NCI-H1930 (cell line): ENCODE data around the gene SMOC1.

Experiments used
- DNase-seq, 2 experiments: peaks; one replicate each; lab custom pipeline; 2025; lab: John Stamatoyannopoulos, UW

SMOC1 gene

GRCh38 chr14:69861025-69861569 lies 18.1 kb upstream of the SMOC1 start:
- DNase-seq: no peak

GRCh38 chr14:69863083-69863482 lies 16.1 kb upstream of the SMOC1 start:
- no peak for DNase-seq

GRCh38 chr14:69865701-69866365 lies 13.4 kb upstream of the SMOC1 start:
- no peak for DNase-seq

GRCh38 chr14:69868363-69868963 lies 10.8 kb upstream of the SMOC1 start:
- no peak for DNase-seq

- no peak for DNase-seq
Observed at GRCh38 chr14:69870613-69871012, 8.6 kb upstream of the SMOC1 start.

- DNase-seq: no peak
Observed at GRCh38 chr14:69873877-69874780, 5.1 kb upstream of the SMOC1 start.

- no peak for DNase-seq
Observed at GRCh38 chr14:69876221-69876847, 2.9 kb upstream of the SMOC1 start.

GRCh38 chr14:69876848-69877306 lies 2.3 kb upstream of the SMOC1 start:
- no peak for DNase-seq

GRCh38 chr14:69877492-69877891 lies 1.7 kb upstream of the SMOC1 start:
- no peak for DNase-seq

- no peak for DNase-seq
Observed at GRCh38 chr14:69878251-69878650, 965 bp upstream of the SMOC1 start.

- no peak for DNase-seq
Observed at GRCh38 chr14:69880044-69880487, 850 bp downstream of the SMOC1 start.

- no peak for DNase-seq
Observed at GRCh38 chr14:69880893-69881292, 1.7 kb downstream of the SMOC1 start.

GRCh38 chr14:69882116-69882864 lies 3.1 kb downstream of the SMOC1 start:
- DNase-seq: no peak

GRCh38 chr14:69882915-69883314 lies 3.7 kb downstream of the SMOC1 start:
- DNase-seq: no peak

GRCh38 chr14:69886453-69887242 lies 7.4 kb downstream of the SMOC1 start:
- DNase-seq: no peak

GRCh38 chr14:69887740-69888657 lies 8.8 kb downstream of the SMOC1 start:
- DNase-seq: no peak

- DNase-seq: no peak
Observed at GRCh38 chr14:69891422-69891821, 12.2 kb downstream of the SMOC1 start.

GRCh38 chr14:69895109-69895508 lies 15.9 kb downstream of the SMOC1 start:
- no peak for DNase-seq

- DNase-seq: no peak
Observed at GRCh38 chr14:69896080-69896479, 16.9 kb downstream of the SMOC1 start.
